CD4-positive, alpha-beta T cell treated with Interleukin-15 for 1 hour (primary cell): Measurements from ENCODE around the gene PRSS48.
"Not testable (repeated sequence)": the region's sequence is repeated elsewhere in the genome, so short reads cannot be mapped to it uniquely, and the experiment has no call there.

Experiments used
- DNase-seq: peaks from one replicate; pipeline ENCODE4 v3.0.0-alpha.2; 2020

PRSS48 gene, protein sequence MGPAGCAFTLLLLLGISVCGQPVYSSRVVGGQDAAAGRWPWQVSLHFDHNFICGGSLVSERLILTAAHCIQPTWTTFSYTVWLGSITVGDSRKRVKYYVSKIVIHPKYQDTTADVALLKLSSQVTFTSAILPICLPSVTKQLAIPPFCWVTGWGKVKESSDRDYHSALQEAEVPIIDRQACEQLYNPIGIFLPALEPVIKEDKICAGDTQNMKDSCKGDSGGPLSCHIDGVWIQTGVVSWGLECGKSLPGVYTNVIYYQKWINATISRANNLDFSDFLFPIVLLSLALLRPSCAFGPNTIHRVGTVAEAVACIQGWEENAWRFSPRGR

DNA sequence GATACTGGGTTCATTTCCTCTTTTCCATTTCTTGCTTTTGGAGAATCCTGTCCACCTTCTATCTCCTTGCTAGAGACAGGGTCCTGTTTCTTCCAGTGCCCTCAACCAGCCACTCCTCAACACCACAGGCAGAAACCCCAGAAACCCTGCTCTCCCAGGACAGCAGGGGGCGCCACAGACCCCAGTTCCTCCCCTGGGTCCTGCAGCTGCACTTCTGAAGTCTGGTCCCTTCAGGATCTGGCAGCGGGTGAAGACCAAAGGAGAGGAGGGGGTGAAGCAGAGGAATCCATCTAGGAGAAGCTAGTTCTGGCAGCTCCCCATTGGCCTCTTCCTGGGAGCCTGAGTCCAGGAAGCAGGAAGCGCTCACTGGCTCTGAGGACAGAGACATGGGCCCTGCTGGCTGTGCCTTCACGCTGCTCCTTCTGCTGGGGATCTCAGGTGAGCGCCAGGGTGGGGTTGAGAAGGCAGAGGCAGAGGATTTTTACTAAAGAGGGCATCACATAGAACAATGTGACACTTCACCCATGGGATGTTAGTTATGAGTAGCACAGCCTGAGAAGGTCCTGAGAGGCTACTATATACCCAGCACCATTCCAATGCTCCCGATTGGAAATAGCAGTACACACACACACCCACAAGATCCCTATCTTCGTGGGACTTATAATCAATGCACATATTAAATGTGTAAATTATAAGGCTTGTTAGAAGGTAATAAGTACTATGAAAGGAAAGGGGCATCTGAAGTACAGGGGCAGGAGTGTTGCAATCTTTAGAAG is at the start of gene PRSS48:
Gene PRSS48, plus strand, starts transcription at position 375 of the 776 bp plus-strand sequence. Its CDS starts 12 bp downstream, at position 387.
- no peak for DNase-seq

GRCh38 chr4:151227172-151227571 is 49.8 kb upstream of the PRSS48 start:
- DNase-seq: no peak

DNA sequence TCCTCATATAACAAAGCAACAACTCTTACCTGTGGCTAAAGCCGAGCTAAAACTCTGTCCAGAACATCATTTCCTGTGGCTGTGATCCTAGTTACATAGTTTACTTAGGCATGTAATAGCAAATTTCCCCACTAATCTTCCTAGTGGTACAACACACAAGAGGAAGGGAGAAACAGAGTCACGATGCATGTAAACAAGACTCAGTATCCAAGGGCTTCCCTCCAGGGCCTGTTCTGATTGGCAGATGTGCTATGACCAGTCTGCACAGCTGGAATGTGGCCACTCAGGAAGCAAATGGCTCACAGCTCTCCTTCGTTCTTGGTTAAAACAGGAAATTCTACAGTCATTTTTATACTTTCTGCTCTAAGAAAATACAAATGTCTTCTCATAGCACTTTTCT is 49.2 kb upstream of the PRSS48 start:
- no peak for DNase-seq

GRCh38 chr4:151228189-151229119 is 48.5 kb upstream of the PRSS48 start:
- DNase-seq: no peak

- no peak for DNase-seq
Observed at GRCh38 chr4:151231915-151232595, 44.9 kb upstream of the PRSS48 start.

GRCh38 chr4:151233600-151233999 is 43.4 kb upstream of the PRSS48 start:
- no peak for DNase-seq

GRCh38 chr4:151235373-151235772 is 41.6 kb upstream of the PRSS48 start:
- DNase-seq: not testable (repeated sequence)

DNA sequence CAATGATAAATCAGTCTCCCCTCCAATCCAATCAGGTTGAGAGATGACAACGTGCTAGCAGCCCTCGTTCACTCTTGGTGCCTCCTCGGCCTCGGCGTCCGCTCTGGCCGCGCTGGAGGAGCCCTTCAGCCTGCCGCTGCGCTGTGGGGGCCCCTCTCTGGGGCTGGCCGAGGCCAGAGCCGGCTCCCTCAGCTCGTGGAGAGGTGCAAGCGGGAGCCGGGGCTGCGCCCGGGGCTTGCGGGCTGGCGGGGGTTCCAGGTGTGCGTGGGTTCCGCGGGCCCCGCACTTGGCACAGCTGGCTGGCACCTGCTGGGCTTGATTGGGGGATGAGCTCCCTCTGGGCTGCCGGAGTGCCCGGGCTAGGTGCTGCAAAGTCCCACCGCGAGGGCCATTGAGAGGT is 40.9 kb upstream of the PRSS48 start:
- no peak for DNase-seq

DNA sequence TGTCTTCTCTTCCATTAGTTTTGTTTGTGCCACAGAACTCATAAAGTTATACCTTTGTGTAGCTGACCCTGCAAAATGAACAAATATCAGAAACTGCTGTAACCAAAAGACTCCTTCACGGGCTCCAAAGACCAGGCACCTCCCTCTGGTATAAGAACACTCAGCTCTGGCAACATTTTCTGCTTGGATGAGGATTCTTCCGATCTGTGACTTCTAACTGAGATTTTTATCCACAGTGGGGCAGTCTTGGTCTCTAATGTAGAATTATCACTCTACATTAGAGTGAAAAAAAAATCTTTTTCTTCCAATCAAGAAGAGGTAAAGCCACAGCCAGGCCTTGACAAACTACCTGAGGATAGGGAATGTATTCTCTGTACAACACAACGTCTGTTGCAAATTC is 38.5 kb upstream of the PRSS48 start:
- no peak for DNase-seq

DNA sequence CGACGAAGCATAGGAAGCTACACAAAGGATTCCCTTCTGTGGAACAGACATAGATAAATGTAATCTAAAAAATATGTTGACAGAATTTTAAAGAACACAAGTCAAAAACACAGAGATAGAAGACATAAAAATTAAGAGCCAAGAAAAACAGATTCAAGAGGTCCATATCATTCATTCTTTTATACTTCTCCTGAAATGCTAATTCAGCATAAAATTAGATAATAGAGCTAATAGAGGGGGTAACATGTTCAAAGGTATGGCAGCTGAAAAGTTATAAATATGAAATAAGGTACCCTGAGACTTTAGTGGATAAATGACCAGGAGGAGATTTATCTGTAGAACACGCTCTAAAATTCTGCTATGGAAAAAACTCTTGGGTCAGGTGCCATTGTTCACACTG is 37.4 kb upstream of the PRSS48 start:
- no peak for DNase-seq

- no peak for DNase-seq
Observed at GRCh38 chr4:151242305-151242704, 34.7 kb upstream of the PRSS48 start.

DNA sequence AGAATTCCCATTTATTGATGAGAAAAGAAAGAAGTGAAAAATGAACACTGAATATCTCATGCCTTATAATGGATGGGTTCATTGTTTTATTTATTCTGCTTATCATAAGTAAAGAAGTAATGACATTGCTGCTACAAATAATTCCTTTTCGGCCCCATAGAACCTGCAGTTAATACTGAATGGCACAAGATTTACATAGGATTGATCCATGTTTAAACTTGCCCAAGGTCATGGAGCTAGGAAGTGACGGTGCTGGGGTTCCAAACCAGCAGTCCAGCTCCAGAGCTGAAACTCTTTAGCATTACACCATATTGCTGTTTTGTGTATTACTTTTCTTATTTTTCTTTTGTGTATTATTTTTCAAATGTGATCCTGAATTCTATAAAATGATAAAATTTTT is 30.2 kb upstream of the PRSS48 start:
- DNase-seq: no peak

GRCh38 chr4:151247395-151247794 is 29.6 kb upstream of the PRSS48 start:
- DNase-seq: no peak

DNA sequence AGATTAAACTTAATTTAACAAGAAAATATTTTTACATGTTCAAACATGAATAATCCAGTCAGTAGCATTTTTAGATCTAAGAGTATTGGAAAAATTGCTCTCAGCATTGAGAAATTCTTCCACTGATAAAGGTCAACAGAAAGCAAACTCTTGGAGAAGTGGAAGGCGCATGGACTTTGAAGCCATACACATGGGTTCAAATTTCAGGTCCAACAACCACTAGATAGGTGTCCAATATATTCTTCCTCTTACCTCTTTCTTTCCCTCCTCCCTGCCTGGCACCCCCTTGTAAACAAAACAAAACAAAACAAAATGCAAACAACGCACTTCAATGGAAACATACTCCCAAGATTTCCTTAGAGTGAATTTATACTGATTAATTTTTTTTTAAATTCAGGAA is 28.4 kb upstream of the PRSS48 start:
- no peak for DNase-seq

DNA sequence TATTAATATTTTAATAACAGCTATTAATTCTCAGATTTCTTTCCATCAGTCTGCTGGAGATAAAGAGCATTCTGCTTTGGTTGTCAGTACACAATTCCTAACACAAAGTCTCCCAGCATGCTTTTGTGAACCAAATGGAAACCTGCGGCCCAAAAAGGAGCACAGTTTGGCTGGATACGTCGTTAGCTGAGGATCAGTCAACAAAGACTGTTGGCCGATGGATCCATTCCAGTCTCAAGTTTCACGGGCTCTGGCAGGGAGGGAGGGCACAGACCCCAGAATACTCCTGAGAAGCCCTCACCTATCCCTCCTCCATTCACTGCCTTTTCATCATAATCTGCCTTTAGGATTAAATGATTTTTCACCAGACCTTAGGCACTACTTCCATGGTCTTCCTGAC is 26.3 kb upstream of the PRSS48 start:
- no peak for DNase-seq

GRCh38 chr4:151251603-151252304 is 25.2 kb upstream of the PRSS48 start:
- DNase-seq: no peak

GRCh38 chr4:151255226-151255625 is 21.7 kb upstream of the PRSS48 start:
- not testable (repeated sequence) for DNase-seq

GRCh38 chr4:151255680-151256079 is 21.3 kb upstream of the PRSS48 start:
- DNase-seq: not testable (repeated sequence)

GRCh38 chr4:151256134-151256533 is 20.8 kb upstream of the PRSS48 start:
- DNase-seq: no peak

DNA sequence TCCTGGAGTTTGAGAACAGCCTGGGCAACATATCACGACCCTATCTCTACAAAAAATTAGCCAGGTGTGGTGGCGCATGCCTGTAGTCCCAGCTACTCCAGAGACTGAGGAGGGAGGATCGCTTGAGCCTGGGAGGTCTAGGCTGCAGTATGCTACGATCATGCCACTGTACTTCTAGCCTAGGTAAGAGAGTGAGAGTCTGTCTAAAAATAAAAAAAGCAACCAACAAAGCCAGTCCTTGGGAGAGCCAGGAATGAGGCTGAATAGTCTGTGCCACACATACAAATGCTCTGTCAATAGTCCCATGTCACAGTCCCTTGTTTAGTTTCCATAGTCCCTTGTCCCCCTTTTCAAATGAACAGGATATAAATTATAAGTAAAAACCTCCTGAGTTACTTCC is 19.3 kb upstream of the PRSS48 start:
- no peak for DNase-seq

DNA sequence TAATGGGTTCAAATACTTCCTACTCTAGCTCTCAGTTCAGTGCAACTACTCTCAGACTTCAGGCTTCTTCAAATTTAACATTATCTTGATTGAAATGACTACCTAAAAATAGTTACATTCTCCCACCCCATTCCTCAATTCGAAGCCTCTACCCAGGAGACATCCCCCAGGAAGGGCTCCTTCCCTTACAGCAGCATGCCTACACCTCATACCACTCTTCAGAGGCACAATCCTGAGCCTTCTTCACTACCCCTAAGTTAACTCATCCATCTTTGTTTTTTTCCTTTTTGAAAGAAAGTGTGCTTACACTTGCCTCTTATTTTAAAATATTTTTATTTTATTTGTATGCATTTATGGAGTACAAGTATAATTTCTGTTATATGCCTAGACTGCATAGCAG is 17.2 kb upstream of the PRSS48 start:
- no peak for DNase-seq

DNA sequence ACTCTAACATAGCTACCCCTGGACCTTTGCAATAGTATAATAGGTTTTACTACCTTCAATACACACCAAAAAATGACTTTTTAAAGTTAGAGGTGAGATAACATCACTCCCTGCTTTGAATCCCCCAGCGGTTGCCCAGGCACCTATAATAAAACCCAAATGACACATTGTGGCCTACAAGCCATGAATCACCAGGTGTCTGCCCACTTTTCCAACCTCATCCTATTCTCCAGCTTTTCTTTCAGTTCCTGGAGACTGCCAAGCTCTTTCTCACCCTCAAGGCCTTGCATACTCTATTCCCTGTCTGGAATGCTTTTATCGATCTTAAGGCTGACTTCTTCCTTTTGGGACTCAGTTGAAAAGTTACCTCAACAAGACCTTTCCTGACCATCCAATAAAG is 16.4 kb upstream of the PRSS48 start:
- DNase-seq: no peak
